K562 (cell line): ENCODE data around the gene ATXN1. TPM values are rescaled to one million over a fixed set of nuclear protein-coding genes. Genes with fewer than 3 reads are reported as not detected.

Experiments
- ATAC-seq: fragments of 200-7000 bp; cut with Tn5 transposase; 3 replicates; pipeline ENCODE4 v1.9.1; 2020; ENCODE audit warnings: moderate library complexity
- BruUV-seq: library from RNA; stranded (reverse); fragments of 400-500 nt; replicated peaks from 2 replicates; lab custom pipeline; 2021; lab: Mats Ljungman, UMichigan
- CTCF ChIA-PET: fragments of 300-600 bp; formaldehyde crosslinking; extraction: SDS; loops from one replicate; lab custom pipeline; 2021; ENCODE audit warnings: low intra/inter-chr PET ratio; lab: Yijun Ruan, JAX
- POLR2A ChIA-PET: fragments of 300-600, 350-650 bp; sonication (Branson Sonifier 250); formaldehyde crosslinking; extraction: SDS; loops from one replicate; lab custom pipeline; 2021; ENCODE audit warnings: antibody characterized with exemption, inconsistent platforms; lab: Yijun Ruan, JAX
- DNase-seq, 4 experiments: peaks; one replicate each; pipeline versions ENCODE4 v3.0.0 to v3.0.0-alpha.2; 2011 to 2018; ENCODE audit warnings: low spot score in 3 of 4, mixed read lengths in 3 of 4; ENCODE audit errors: extremely low read depth in 1 of 4
- FAIRE-seq: peaks from 2 replicates; lab custom pipeline; 2011; peaks lifted over from hg19 to GRCh38; lab: Jason Lieb, UNC
- H2AFZ ChIP-seq: 2 replicates; pipeline ENCODE4 v1.6.0; 2011; ENCODE audit warnings: low read depth, low read length, control low read depth, inconsistent platforms
- H3K27ac ChIP-seq: fragments of 200-600 bp; 3 replicates; pipeline ENCODE4 v1.8.0; 2011; ENCODE audit warnings: low read depth, mild to moderate bottlenecking, control low read depth, inconsistent platforms, low read length, moderate library complexity, mixed read lengths; ENCODE audit errors: extremely low read depth
- H3K27me3 ChIP-seq, 2 experiments: fragments of 300-600 bp in 1 of 2; 2 replicates in 1 of 2; 3 replicates in 1 of 2; pipeline versions ENCODE4 v1.6.0 to v1.8.0; 2011; ENCODE audit warnings: inconsistent platforms in 2 of 2, low read length in 2 of 2, mild to moderate bottlenecking in 1 of 2, mixed read lengths in 1 of 2, moderate library complexity in 1 of 2; ENCODE audit not compliant: control insufficient read depth in 2 of 2, insufficient read depth in 2 of 2
- H3K36me3 ChIP-seq: fragments of 300-600 bp; 3 replicates; pipeline ENCODE4 v1.8.0; 2011; ENCODE audit warnings: mild to moderate bottlenecking, low read length, inconsistent platforms; ENCODE audit not compliant: control insufficient read depth, insufficient read depth
- H3K4me1 ChIP-seq, 2 experiments: fragments of 200-600 bp in 1 of 2; replicated peaks in 1 of 2; 2 replicates in 1 of 2; 3 replicates in 1 of 2; pipeline versions ENCODE4 v1.5.1 to v1.8.0; 2011; ENCODE audit warnings: inconsistent platforms in 2 of 2, low read length in 2 of 2, mild to moderate bottlenecking in 1 of 2, mixed read lengths in 1 of 2, moderate library complexity in 1 of 2; ENCODE audit not compliant: control insufficient read depth in 2 of 2, insufficient read depth in 2 of 2
- H3K4me2 ChIP-seq: 2 replicates; pipeline ENCODE4 v1.6.1; 2011; ENCODE audit warnings: low read length, control low read depth, inconsistent platforms, mixed read lengths; ENCODE audit not compliant: insufficient read depth
- H3K4me3 ChIP-seq: fragments of 200-600 bp; sonication (generic), shearing (Covaris generic); 2 replicates; pipeline ENCODE4 v1.5.1; 2016; ENCODE audit warnings: control low read depth, inconsistent platforms
- H3K79me2 ChIP-seq: fragments of 200-600 bp; 3 replicates; pipeline ENCODE4 v1.8.0; 2011; ENCODE audit warnings: low read length, inconsistent platforms; ENCODE audit not compliant: control insufficient read depth, insufficient read depth
- H3K9ac ChIP-seq, 2 experiments: 2 replicates each; pipeline versions ENCODE4 v1.6.0 to v1.6.1; 2011; ENCODE audit warnings: low read depth in 2 of 2, low read length in 2 of 2, control low read depth in 1 of 2, inconsistent platforms in 1 of 2, mild to moderate bottlenecking in 1 of 2, mixed read lengths in 1 of 2; ENCODE audit not compliant: insufficient read depth in 1 of 2
- H3K9me1 ChIP-seq: one replicate; pipeline ENCODE4 v1.6.0; 2011; ENCODE audit warnings: inconsistent platforms, mild to moderate bottlenecking, low read length, moderate library complexity; ENCODE audit not compliant: control insufficient read depth, insufficient read depth
- H3K9me3 ChIP-seq: replicated peaks from 2 replicates; pipeline ENCODE4 v1.5.1; 2011; ENCODE audit warnings: low read depth, low read length, inconsistent platforms; ENCODE audit not compliant: control insufficient read depth, insufficient read depth
- H4K20me1 ChIP-seq: replicated peaks from 2 replicates; pipeline ENCODE4 v1.6.1; 2011; ENCODE audit warnings: low read length, inconsistent platforms, mixed read lengths; ENCODE audit not compliant: control insufficient read depth, insufficient read depth
- BRD9 ChIP-seq: fragments of 450-650 bp; IDR thresholded peaks from 2 replicates; pipeline ENCODE4 v1.6.1; 2018; ENCODE audit warnings: low read depth; ENCODE audit not compliant: partially characterized antibody
- DDX20 ChIP-seq: fragments of 450-650 bp; IDR thresholded peaks from 2 replicates; pipeline ENCODE4 v1.6.1; 2016; ENCODE audit warnings: missing genetic modification characterization, low read depth, mild to moderate bottlenecking, missing compliant biosample characterization, moderate library complexity
- HDAC1 ChIP-seq, 2 experiments: fragments of 450-650 bp; IDR thresholded peaks; 2 replicates each; pipeline ENCODE4 v1.6.1; 2016 to 2017; ENCODE audit warnings: inconsistent platforms in 1 of 2, mild to moderate bottlenecking in 1 of 2, moderate library complexity in 1 of 2
- HMGN3 ChIP-seq: IDR thresholded peaks from 2 replicates; pipeline ENCODE4 v1.6.1; 2011; ENCODE audit warnings: borderline replicate concordance, low read depth, mild to moderate bottlenecking, mixed read lengths, low read length; ENCODE audit not compliant: insufficient read length; ENCODE audit errors: extremely low read depth
- NFE2 ChIP-seq: IDR thresholded peaks from 2 replicates; pipeline ENCODE4 v1.6.1; 2014; ENCODE audit warnings: antibody characterized with exemption, low read depth
- RFX1 ChIP-seq: fragments of 450-650 bp; IDR thresholded peaks from 2 replicates; pipeline ENCODE4 v1.6.1; 2016; ENCODE audit warnings: mild to moderate bottlenecking, moderate library complexity
- RFX5 ChIP-seq: IDR thresholded peaks from 2 replicates; pipeline ENCODE4 v1.6.1; 2011; ENCODE audit warnings: low read depth, mild to moderate bottlenecking, improper control_type of control experiment, low read length
- TEAD2 ChIP-seq: fragments of 450-650 bp; IDR thresholded peaks from 2 replicates; pipeline ENCODE4 v1.6.1; 2016; ENCODE audit warnings: missing genetic modification characterization, control low read depth, missing compliant biosample characterization
- ZNF77 ChIP-seq: fragments of 250-450 bp; sonication (Bioruptor Pico); IDR thresholded peaks from 2 replicates; pipeline ENCODE4 v1.5.0; 2020
- WGBS: fragments of 100-300 bp; shearing (Covaris generic); methylation state at CpG from one replicate; pipeline ENCODE4 v1.1.6; 2016; ENCODE audit warnings: low coverage, mixed read lengths; ENCODE audit not compliant: insufficient coverage; ENCODE audit errors: missing lambda C conversion rate; 5-methylcytosine and 5-hydroxymethylcytosine counted together
- in situ Hi-C: fragments of 300-500 bp; cut with MboI; formaldehyde crosslinking; loops from 4 replicates; pipeline ENCODE4 v1.15.0; 2018; ENCODE audit warnings: inconsistent platforms, mixed read lengths
- intact Hi-C: fragments of 100-400 bp; cut with micrococcal nuclease; formaldehyde crosslinking; loops from 2 replicates; pipeline ENCODE4 v1.14.2; 2022
- polyA plus RNA-seq, 8 experiments: library from polyadenylated mRNA; depleted of rRNA in 4 of 8; stranded (reverse) in 5 of 8; unstranded in 3 of 8; fragments of >200 nt; fragmentation: Nextera tagmentation in 2 of 8; fragmentation: Illumina TruSeq in 1 of 8; extraction: Ambion mirVana in 2 of 8; extraction: Trizol in 1 of 8; gene quantifications; 2 replicates each; pipeline versions ENCODE4 v1.2.1 to v1.2.3, GENCODE V29; 2011 to 2014; ENCODE audit warnings: inconsistent platforms in 1 of 8, missing spikeins in 1 of 8
- total RNA-seq, 7 experiments: library from RNA; depleted of rRNA in 6 of 7; stranded (reverse); fragments of >200 nt in 6 of 7; fragmentation: Illumina TruSeq in 2 of 7; extraction: Trizol in 2 of 7; gene quantifications; 2 replicates each; pipeline versions ENCODE4 v1.2.1 to v1.2.3, GENCODE V29; 2011 to 2021; ENCODE audit warnings: low replicate concordance in 1 of 7
- TF ChIP-seq, protein P1 (sequence below): IDR thresholded peaks from 2 replicates; pipeline ENCODE4 v1.6.1; 2016; ENCODE audit warnings: missing genetic modification characterization, missing compliant biosample characterization
- TF ChIP-seq, protein P2 (sequence below): fragments of 450-650 bp; IDR thresholded peaks from 2 replicates; pipeline ENCODE4 v1.6.1; 2018; ENCODE audit warnings: mild to moderate bottlenecking, low read depth; ENCODE audit not compliant: partially characterized antibody
- TF ChIP-seq, protein P3 (sequence below), 2 experiments: fragments of 450-650 bp; IDR thresholded peaks; 2 replicates each; pipeline ENCODE4 v1.6.1; 2016; ENCODE audit warnings: mild to moderate bottlenecking in 2 of 2, borderline replicate concordance in 1 of 2, low read depth in 1 of 2, moderate library complexity in 1 of 2

Gene ATXN1
- total and polyA plus RNA-seq, 9 of the 15 experiments (the other 6 are each of a cell fraction or from before 2014, with no cell fraction given) = under 0.01 to 1.2 (median 0.58) TPM

- Histone ChIP-seq H3K79me2 (no peaks in the 10 kb centered on the region), H3K27me3 (peaks cover 7 to 30% of the 10 kb centered on the region in 2 experiments; a peak in 3 of 5 replicates), H4K20me1 (no peaks in the 10 kb centered on the region), H3K9ac (no peak overlapping the region), H3K27ac (no peak overlapping the region), H3K4me1 (peaks cover 0 to 2% of the 10 kb centered on the region in 2 experiments; a peak in 3 of 5 replicates), H3K9me1 (no peaks in the 10 kb centered on the region), H2AFZ (no peak overlapping the region), H3K4me2 (no peak overlapping the region), H3K9me3 (no peaks in the 10 kb centered on the region), H3K36me3 (no peaks in the 10 kb centered on the region), H3K4me3 (no peak overlapping the region)
- 28% methylated on average over 3 of the region's 3 CpGs for WGBS
- ChIA-PET CTCF (no interaction called here), POLR2A (interaction anchor here (1.1 kb wide), 1 partner anchor 52 kb away, joined by 3 read pairs; no protein-coding TSS in a partner anchor)
- BruUV-seq = no TSS peak
- ATAC-seq (no peak), DNase-seq (no peak), FAIRE-seq (no peak)
- intact Hi-C loops (no loop called here), in situ Hi-C loops (no loop called here)
- TF ChIP-seq RFX1 (no peak), NFE2 (no peak), RFX5 (no peak), DDX20 (tag) (no peak), HMGN3 (no peak), BRD9 (no peak), HDAC1 (IDR thresholded peaks at IDR 0.05) (no peak), TEAD2 (no peak), ZNF77 (CRISPR knock-in tag) (no peak)
- TF ChIP-seq, protein P1, sequence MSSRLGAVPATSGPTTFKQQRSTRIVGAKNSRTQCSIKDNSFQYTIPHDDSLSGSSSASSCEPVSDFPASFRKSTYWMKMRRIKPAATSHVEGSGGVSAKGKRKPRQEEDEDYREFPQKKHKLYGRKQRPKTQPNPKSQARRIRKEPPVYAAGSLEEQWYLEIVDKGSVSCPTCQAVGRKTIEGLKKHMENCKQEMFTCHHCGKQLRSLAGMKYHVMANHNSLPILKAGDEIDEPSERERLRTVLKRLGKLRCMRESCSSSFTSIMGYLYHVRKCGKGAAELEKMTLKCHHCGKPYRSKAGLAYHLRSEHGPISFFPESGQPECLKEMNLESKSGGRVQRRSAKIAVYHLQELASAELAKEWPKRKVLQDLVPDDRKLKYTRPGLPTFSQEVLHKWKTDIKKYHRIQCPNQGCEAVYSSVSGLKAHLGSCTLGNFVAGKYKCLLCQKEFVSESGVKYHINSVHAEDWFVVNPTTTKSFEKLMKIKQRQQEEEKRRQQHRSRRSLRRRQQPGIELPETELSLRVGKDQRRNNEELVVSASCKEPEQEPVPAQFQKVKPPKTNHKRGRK (tag) = no peak
- TF ChIP-seq, protein P2, sequence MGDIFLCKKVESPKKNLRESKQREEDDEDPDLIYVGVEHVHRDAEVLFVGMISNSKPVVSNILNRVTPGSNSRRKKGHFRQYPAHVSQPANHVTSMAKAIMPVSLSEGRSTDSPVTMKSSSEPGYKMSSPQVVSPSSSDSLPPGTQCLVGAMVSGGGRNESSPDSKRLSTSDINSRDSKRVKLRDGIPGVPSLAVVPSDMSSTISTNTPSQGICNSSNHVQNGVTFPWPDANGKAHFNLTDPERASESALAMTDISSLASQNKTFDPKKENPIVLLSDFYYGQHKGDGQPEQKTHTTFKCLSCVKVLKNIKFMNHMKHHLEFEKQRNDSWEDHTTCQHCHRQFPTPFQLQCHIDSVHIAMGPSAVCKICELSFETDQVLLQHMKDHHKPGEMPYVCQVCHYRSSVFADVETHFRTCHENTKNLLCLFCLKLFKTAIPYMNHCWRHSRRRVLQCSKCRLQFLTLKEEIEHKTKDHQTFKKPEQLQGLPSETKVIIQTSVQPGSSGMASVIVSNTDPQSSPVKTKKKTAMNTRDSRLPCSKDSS = no peak
- TF ChIP-seq, protein P3, sequence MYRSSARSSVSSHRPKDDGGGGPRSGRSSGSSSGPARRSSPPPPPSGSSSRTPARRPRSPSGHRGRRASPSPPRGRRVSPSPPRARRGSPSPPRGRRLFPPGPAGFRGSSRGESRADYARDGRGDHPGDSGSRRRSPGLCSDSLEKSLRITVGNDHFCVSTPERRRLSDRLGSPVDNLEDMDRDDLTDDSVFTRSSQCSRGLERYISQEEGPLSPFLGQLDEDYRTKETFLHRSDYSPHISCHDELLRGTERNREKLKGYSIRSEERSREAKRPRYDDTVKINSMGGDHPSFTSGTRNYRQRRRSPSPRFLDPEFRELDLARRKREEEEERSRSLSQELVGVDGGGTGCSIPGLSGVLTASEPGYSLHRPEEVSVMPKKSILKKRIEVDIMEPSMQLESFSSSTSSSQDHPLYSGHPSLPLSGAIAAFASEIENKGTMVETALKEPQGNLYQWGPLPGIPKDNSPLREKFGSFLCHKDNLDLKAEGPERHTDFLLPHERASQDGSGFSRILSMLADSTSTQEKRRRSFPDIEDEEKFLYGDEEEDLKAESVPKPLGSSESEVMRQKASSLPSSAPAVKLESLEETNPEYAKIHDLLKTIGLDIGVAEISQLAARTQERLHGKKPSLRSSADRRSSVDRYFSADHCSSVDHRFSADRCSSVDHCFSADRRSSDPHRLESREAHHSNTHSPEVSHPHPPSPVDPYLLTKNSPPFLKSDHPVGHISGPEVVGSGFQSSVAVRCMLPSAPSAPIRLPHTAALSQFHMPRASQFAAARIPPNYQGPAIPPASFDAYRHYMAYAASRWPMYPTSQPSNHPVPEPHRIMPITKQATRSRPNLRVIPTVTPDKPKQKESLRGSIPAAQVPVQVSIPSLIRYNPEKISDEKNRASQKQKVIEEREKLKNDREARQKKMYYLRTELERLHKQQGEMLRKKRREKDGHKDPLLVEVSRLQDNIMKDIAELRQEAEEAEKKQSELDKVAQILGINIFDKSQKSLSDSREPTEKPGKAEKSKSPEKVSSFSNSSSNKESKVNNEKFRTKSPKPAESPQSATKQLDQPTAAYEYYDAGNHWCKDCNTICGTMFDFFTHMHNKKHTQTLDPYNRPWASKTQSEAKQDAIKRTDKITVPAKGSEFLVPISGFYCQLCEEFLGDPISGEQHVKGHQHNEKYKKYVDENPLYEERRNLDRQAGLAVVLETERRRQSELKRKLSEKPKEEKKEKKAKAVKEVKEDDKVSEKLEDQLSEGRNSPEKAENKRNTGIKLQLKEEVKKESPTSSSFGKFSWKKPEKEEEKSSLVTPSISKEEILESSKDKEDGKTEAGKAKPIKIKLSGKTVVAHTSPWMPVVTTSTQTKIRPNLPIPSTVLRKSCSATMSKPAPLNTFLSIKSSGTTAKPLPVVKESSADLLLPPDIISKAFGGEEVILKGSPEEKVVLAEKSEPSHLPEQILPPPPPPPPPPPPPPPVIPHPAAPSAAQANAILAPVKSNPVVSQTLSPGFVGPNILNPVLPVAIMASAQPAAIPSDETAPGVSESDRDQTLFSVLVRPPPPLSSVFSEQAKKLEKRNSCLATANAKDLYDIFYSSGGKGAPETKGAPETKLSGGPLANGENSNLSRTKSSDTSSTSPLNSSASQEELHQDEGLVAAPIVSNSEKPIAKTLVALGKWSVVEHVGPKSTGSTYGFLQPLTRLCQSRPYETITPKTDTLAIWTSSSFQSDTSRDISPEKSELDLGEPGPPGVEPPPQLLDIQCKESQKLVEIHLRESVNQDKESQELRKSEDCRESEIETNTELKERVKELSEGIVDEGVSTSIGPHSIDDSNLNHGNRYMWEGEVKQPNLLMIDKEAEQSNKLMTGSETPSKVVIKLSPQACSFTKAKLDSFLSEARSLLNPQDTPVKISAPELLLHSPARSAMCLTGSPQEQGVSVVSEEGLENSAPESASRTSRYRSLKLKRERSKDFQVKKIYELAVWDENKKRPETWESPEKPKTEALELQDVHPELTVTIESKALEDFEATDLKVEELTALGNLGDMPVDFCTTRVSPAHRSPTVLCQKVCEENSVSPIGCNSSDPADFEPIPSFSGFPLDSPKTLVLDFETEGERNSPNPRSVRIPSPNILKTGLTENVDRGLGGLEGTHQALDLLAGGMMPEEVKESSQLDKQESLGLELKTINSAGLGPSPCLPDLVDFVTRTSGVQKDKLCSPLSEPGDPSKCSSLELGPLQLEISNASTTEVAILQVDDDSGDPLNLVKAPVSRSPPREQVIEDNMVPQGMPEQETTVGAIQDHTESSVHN (IDR thresholded peaks at IDR 0.05; ENCODE audit: borderline replicate concordance in 1 of 2, low read depth in 1 of 2) = no peak
Measured at GRCh38 chr6:16437984-16438383, 323.3 kb downstream of the ATXN1 start.
